DLD1 (cell line): ENCODE data around the gene CTSE.

Experiments used
- in situ Hi-C: cut with HindIII; loops from 2 replicates; pipeline ENCODE4 v1.10.0; 2017; ENCODE audit warnings: low sequenced_read_pairs

Gene CTSE

GRCh38 chr1:205994346-205994745 is 29.3 kb downstream of the CTSE start:
- in situ Hi-C loops, result no loop called here

GRCh38 chr1:205993068-205993467 is 30.6 kb downstream of the CTSE start:
- in situ Hi-C loops, result no loop called here

GRCh38 chr1:205992218-205992882 is 31.3 kb downstream of the CTSE start:
- in situ Hi-C loops, result no loop called here

DNA sequence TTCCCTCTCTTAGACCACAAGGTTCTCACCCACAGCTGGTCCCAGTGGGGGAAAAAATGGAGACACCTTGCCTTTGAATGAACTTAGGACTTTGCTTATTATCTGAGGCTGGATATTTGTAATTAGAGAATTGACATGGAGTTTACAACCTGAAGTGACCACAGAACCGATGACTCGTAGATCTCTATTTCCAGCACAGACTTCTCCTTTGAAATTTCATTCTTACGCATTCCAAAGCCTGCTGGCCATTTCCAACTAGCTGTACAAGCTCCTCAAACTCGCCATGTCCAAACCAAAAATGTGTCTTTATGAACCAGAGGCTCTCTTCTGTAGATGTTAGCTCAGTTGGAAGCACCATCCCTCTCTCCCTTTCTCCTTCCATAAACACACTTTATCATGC is 32.5 kb downstream of the CTSE start:
- in situ Hi-C loops, result no loop called here

DNA sequence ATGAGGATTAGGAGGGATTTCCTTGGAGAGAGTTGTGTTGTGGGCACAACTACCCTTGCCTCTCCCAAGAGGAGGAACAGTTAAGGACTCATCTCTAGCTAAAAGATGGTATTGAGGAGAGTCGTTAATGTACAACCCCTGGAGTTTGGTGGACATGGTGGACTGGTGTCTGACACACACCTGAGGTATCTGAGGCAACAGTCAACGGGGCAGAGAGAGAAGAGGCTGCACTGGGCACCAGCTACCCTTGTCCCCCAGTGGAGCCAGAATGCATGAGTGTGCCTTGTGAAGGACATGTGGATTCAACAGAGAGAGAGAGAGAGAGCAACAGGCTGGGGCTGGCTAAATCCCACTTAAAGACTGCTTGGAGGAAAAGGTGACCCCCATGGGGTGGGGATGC is 33.5 kb downstream of the CTSE start:
- in situ Hi-C loops, result no loop called here

DNA sequence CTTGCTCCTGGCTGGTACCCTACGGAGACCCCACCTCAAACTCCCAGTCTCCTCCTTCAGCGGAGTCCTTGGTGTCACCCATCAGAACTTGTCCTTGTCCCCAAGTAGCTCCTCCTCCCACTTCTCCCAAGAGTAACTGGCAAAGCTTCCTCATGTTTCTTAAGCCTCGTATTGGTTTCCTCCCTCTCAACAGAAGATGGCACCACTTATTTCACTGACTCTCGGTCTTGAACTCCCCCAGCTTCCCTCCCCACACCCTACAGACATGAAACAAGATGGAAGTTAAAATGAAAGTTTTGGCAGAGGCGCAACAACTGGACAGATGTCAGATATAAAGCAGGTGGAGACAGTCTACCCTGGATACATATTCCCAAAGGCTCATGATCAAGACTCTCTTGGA is 33.9 kb downstream of the CTSE start:
- in situ Hi-C loops, result no loop called here

DNA sequence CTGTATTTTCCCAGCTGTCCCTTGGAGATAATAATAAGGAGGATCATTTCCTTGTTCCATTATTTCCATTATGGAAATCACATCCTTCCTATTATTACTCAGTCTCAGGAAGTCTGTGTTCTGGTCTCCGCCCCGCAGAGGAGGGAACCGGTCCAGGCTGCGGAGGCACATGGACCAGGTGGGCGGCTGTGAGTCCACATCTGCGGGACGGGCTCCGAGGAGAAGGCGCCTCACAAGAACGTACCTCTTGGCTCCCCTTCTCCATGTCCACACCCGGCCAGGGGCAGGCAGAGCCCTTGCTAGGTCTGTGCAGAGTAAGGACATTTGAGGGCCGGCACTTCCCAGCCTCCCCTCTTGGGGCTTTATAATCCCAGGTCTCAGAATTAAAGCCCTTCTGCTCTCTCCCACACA is 35.1 kb downstream of the CTSE start:
- in situ Hi-C loops, result no loop called here

DNA sequence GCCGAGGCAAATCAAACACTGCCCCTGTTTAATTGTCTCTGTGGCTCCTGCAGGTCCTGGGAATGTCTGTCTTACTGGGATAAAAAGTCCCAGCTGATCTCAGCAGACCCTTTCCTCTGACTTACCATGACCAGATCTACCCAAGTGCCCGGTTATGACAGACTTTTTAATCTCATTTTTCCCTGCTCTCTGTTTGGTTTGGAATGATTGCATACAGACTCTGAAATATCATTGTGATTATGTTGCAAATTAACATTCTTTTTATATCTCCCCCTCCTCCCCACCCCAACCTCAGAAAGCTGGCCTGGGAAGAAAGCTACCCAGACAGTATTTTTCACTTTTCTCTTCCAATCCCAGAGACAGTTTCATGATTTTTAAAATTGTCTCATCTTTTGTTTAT is 36.8 kb downstream of the CTSE start:
- in situ Hi-C loops, result no loop called here

DNA sequence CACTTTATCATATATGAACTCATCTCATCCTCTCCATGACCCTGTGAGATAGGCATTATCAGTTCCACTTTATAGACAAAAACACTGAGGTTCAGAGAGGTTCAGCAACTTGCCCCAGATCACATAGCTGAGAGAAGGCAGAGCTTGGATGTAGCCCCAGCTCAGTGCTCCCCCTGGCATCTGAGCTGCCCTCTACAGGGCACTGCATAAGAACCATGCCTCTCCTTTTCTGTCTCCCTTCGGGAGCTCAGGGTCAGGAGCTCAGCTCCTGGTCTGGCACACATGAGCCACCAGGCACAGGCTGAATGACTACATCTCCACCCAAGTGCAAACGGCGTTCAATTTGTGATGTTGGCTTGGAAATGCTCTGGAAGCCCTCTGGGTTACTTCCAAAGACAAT is 37.4 kb downstream of the CTSE start:
- in situ Hi-C loops, result no loop called here

DNA sequence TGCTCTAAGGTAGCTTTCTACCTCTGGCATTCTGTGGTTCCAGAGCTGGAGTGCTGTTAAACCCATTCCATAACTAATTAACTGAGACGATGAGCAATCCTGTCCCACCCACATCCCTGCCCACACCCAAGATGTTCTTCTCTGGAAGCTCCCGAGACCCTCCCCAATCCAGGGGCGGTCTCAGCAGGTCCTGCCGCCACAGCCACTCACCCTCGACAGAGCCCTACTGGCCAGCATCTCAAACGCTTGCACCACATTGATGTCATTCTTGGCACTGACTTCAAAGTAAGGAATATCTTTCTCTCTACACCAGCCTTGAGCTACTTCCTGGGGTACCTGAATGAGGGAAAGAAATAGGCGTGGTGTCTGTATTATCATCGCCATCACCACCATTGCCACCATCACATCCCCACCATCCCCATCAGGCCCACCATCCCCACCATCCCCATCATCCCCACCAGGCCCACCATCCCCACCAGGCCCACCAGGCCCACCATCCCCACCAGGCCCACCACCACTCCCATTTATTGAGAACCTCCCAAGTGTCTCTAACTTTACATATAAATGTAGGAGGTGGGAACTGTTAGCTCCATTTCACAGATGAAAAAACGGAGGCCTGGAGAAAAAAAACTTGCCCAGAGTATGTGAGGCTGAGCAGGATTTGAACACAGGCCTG is 38.2 kb downstream of the CTSE start:
- in situ Hi-C loops, result no loop called here

DNA sequence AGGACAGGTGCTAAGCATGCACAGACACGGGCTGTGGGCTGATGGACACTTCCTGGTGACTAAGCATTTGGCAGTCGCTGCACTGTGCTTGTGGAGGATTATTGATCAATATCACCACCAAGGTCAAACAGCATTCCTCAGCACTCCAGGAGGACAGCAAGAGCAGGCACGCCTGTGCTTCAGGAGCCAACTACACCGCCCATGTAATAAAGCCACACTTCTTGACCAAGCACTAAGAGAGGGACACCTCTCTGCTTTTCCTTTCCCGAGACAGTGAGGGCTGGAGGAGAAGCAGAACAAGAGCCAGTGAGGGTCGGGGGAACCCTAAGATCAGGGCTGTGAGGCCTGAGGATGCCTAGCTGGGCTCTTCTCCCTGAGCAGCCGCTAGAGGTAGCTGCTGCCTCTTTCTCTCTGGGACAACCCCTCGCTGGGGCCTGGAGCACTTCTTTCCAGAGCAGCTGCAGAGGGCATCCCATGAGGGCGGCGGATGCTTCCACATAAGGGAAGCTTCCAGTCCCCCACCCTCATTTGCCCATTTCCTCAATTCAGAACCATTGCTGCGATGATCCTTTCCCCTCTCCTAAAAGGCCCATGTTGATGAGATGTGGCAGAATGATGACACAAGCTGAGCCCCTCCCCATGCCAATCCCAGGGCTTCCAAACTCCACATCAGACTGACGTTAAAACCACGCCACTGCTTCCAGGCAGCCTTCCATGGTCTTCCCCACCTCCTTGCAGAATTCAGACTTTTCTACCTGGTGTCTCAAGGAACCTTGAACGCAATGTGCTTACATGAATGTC is 39.6 kb downstream of the CTSE start:
- in situ Hi-C loops, result no loop called here

GRCh38 chr1:205981257-205981656 is 42.4 kb downstream of the CTSE start:
- in situ Hi-C loops, result no loop called here

DNA sequence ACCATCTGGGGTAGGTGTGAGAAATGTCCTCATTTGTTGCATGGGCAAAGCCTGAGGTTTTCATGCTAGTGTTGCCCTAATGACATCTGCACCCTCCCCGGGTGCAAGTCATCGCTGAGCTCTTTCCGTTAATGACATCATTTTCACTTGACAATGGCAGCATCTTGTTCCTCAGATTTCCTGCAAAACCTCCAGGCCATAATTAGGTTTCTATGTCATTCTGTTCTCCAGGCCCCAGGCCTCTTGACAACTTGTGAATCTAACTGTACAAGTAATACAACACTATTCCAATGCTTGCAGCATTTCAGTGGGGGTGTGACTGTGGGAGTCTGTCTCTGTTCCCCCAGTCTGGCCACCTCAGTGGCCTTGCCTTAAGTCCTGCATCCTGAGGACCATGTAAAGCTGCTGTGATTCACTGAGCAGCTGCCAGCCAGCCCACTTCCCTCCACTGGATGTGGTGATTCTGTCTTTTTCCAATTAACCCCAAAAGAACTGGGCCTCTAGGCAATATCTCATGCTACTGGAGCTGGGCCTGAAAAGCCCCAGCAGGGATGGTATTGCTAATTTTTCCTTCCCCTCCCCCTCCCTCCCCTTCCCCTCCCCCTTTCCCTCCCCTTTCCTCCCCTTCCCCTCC is 43.3 kb downstream of the CTSE start:
- in situ Hi-C loops, result no loop called here

DNA sequence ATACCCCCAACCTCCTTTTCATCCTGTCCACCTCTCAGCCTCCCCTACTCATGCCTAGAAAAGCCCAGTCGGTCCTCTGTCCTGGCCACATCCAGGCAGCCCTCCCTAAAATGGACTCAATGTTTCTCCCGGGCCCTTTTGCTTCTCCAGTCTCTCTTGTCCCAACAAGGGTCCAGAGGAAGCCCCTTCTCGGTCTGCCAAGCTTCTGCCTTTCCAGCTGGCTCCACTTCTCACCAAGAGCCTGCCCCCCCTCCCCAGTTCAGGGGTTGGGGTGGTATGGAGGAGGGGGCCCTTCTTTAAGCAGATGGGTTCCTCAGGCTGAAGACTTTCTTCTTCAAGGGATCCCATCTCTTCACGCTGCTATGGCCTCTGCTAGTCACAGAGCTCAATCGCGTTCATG is 44.4 kb downstream of the CTSE start:
- in situ Hi-C loops, result loop anchor here (5.0 kb wide), 2 partner anchors 67 to 133 kb away; no protein-coding TSS in a partner anchor

DNA sequence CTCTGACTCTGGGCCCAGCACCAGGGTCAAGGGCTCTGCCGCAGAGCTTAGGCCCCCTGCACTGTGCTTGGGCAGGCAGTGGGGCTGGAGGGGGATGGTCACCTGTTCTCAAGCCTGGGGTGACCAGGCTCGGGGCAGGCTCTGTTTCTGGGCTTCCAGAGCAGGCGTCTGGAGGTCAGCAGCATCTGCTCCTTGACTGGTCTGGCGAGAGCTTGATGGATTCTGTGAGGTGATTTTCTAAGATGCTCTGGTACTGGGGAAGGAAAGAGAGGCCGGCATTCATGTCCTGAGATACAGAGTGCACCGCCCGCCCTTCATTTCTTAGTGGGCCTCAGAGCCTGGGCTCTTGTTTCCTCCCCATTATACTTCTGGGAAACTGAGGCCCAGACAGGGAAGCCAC is 45.0 kb downstream of the CTSE start:
- in situ Hi-C loops, result loop anchor here (5.0 kb wide), 2 partner anchors 66 to 134 kb away; no protein-coding TSS in a partner anchor

DNA sequence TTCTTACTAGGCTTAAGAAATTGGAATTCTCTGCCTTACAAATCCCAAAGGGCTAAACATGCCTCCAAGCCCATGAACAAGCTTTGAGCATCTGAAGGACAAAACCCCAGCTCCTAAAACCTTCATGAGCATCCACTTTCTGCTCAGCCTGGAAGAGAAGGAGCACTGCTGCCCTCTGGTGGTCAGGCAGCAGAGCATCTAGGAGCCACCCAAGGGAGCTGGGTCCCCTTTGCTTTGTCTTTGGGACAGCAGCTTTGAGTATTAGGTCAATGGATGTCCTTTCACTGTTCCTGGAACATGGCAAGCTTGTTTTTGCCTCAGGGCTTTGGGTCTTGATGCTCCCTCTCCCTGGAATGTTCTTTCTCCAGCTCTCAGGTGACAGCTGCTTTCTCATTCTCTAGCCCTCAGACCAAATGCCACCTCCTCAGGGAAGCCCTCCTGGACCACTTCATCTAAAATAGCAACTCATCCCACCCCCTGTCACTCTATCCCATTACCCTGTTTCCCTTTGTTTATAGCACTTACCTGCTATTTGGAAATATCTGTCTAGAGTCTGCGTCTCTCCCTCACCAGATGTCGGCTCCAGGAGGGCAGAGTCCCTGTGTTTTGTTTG is 46.2 kb downstream of the CTSE start:
- in situ Hi-C loops, result loop anchor here (5.0 kb wide), 2 partner anchors 65 to 135 kb away; no protein-coding TSS in a partner anchor

DNA sequence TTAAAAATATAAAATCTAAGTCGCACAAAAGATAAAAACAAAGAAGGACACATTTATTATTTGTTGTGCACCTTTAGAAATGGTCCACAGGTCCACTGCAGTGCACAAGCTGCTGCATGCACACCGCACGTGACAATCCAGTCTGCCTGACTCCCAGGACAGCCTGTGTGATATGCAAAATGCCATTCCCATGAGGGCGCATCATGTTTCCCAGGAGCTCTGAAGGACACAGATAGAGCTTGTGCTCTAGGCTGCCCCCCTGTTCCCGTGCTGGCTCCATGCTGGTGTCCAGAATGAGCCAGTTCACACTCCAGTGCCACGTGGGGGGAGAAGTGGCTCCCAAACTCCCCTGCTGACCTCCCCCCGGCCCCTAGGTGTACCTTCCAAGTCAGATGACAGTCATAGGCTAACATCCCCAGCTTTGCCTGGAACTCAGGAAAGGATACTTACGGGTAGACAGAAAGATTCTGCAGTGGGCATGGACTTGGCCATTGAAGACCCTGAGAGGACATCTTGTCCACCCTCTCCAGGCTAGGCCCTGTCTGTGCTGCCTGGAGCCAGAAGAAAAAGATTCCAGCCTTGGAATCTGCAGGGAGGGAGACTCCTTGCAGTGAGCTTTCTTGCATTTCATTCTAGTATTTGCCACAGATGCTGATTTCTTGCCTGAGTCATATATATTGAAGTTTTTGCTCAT is 46.8 kb downstream of the CTSE start:
- in situ Hi-C loops, result loop anchor here (5.0 kb wide), 2 partner anchors 65 to 135 kb away; no protein-coding TSS in a partner anchor

- in situ Hi-C loops, result loop anchor here (5.0 kb wide), 2 partner anchors 64 to 136 kb away; no protein-coding TSS in a partner anchor
Observed at GRCh38 chr1:205976036-205976435, 47.7 kb downstream of the CTSE start.

- in situ Hi-C loops, result loop anchor here (5.0 kb wide), 2 partner anchors 63 to 137 kb away; no protein-coding TSS in a partner anchor
Observed at GRCh38 chr1:205975387-205975998, 48.2 kb downstream of the CTSE start.
